Measurements from ENCODE around the gene OGFR.
A peak's percentile ranks its signal among the peaks of the same experiment; 100 is the strongest.

OGFR gene

DNA sequence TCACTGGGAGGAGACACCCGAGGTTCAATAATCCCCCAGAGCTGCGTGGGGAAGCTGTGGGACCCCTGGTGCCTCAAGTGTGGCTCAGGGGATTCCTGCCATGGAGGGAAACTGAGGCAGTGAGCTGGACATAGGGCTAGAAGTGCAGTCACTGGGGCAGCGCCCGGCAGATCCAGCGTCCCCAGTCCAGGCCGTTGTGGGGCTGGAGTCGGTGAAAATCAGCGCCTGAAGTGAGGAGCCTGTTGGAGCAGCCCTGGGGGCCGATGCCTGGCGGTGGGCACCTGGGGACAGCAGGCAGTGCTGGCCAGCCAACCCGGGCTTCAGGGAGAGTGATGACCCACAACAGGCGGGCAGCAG, 10.1 kb downstream of the OGFR start:
- Histone ChIP-seq H3K4me3 (ENCODE audit: insufficient read depth, low read depth, low read length, poor library complexity, severe bottlenecking) (no peak overlapping the region), H3K36me3 (ENCODE audit: control insufficient read depth, insufficient read depth, low read length) (peaks cover 34% of the 10 kb centered on the region), H3K9me3 (ENCODE audit: control insufficient read depth, low read length) (no peaks in the 10 kb centered on the region), H3K4me1 (ENCODE audit: control insufficient read depth, insufficient read depth, low read length, poor library complexity, severe bottlenecking) (peaks cover 14% of the 10 kb centered on the region), H3K27me3 (replicated peaks; ENCODE audit: control insufficient read depth, insufficient read depth, low read length, poor library complexity, severe bottlenecking) (peaks cover 32% of the 10 kb centered on the region), H3K27ac (ENCODE audit: insufficient read depth, low read length, poor library complexity, severe bottlenecking) (no peak overlapping the region)
- no peak for DNase-seq

GRCh38 chr20:62815066-62815991, 10.7 kb downstream of the OGFR start:
- H3K4me1 ChIP-seq (ENCODE audit: control insufficient read depth, insufficient read depth, low read length, poor library complexity, severe bottlenecking): peaks cover 14% of the 10 kb centered on the region
- H3K9me3 ChIP-seq (ENCODE audit: control insufficient read depth, low read length): no peaks in the 10 kb centered on the region
- H3K4me3 ChIP-seq (ENCODE audit: insufficient read depth, low read depth, low read length, poor library complexity, severe bottlenecking): no peak overlapping the region
- no peak for DNase-seq
- no peak overlapping the region for H3K27ac ChIP-seq (ENCODE audit: insufficient read depth, low read length, poor library complexity, severe bottlenecking)
- H3K27me3 ChIP-seq (replicated peaks; ENCODE audit: control insufficient read depth, insufficient read depth, low read length, poor library complexity, severe bottlenecking): peaks cover 32% of the 10 kb centered on the region
- H3K36me3 ChIP-seq (ENCODE audit: control insufficient read depth, insufficient read depth, low read length): peaks cover 27% of the 10 kb centered on the region

DNA sequence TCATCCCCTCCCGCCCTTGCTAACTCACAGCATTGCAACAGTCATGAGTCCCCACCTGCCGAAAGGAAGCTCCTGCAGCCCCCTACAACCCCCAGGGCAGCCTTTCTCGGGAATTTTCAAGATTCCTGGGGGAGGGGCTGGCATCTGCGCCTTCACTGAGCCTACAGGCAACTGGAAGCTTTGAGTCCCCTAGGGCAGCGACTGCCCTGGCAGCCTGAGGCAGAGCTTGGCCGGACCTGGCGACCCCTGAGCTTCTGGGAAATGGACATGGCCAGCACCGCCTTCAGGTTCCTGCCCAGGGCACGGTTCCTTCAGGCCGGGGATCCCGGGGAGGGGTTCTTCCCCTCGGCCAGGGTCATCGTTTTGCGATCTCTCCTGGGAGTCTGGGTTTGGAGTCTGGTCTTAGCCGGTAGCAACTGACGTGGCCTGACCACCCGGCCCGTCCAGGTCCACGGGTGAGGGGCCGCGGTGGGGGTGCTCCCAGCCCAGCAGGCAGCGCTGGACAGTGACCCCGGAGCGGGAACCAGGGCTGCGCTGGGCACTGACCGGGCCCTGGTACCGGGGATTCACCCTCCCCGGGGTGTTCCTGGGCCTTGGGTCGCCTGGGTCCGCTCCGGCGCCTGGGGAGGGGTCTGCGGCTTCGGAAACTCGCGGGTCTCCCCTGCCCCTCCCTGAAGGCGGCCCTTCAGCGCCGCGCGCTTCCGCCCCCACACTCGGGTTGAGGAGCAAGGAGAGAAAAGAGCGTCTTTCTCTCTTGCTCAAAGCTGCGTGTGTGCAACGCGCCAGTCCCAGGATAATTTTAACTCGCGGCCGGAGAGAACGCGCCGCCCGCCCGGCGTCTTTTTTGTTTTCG, 11.6 kb downstream of the OGFR start:
- H3K27ac ChIP-seq (ENCODE audit: insufficient read depth, low read length, poor library complexity, severe bottlenecking): no peak overlapping the region
- H3K4me3 ChIP-seq (ENCODE audit: insufficient read depth, low read depth, low read length, poor library complexity, severe bottlenecking): peak overlapping the region; percentile 35
- H3K36me3 ChIP-seq (ENCODE audit: control insufficient read depth, insufficient read depth, low read length): peaks cover 18% of the 10 kb centered on the region
- DNase-seq: no peak
- no peaks in the 10 kb centered on the region for H3K9me3 ChIP-seq (ENCODE audit: control insufficient read depth, low read length)
- H3K27me3 ChIP-seq (replicated peaks; ENCODE audit: control insufficient read depth, insufficient read depth, low read length, poor library complexity, severe bottlenecking): peaks cover 32% of the 10 kb centered on the region
- peaks cover 14% of the 10 kb centered on the region for H3K4me1 ChIP-seq (ENCODE audit: control insufficient read depth, insufficient read depth, low read length, poor library complexity, severe bottlenecking)

GRCh38 chr20:62816884-62817873, 12.5 kb downstream of the OGFR start, which contains the start of gene COL9A3:
Gene COL9A3, plus strand, starts transcription at chr20:62817050. Its CDS starts 15 bp downstream, at chr20:62817065.
- Histone ChIP-seq H3K9me3 (ENCODE audit: control insufficient read depth, low read length) (no peaks in the 10 kb centered on the region), H3K4me3 (ENCODE audit: insufficient read depth, low read depth, low read length, poor library complexity, severe bottlenecking) (peak within 1 kb of the TSS; percentile 35), H3K27me3 (replicated peaks; ENCODE audit: control insufficient read depth, insufficient read depth, low read length, poor library complexity, severe bottlenecking) (peaks cover 32% of the 10 kb centered on the region), H3K27ac (ENCODE audit: insufficient read depth, low read length, poor library complexity, severe bottlenecking) (no peak within 1 kb of the TSS), H3K36me3 (ENCODE audit: control insufficient read depth, insufficient read depth, low read length) (peaks cover 9% of the 10 kb centered on the region), H3K4me1 (ENCODE audit: control insufficient read depth, insufficient read depth, low read length, poor library complexity, severe bottlenecking) (peaks cover 14% of the 10 kb centered on the region)
- DNase-seq: no peak

DNA sequence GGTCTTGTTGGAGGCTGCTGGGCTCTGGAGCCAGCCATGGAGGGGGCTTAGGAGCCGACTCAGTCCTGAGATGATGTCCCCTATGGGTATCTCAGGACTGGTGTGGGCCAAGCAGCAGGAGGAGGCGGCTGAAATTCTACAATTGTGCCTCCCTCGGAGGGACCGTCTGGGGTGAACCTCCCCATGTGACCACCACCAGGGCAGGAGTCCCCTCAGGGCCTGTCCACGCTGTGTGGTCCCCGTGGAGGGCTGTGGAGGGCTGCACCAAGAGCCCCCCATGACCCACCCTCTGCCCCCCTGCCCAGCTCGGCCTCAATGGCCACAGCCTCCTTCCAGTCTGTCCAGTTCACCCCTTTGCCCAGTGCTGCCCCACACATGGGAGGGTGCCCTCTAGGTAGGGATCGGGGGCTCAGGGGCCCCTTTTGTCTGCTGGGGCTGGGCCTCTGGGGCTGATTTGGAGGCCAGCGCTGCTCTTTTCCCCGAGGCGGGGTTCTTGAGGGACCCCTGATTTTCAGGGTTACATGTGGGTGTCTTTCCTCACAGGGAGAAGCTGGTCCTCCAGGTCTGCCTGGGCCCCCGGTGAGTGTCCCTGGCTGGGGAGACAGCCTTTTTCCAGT, 13.4 kb downstream of the OGFR start:
- Histone ChIP-seq H3K36me3 (ENCODE audit: control insufficient read depth, insufficient read depth, low read length) (no peaks in the 10 kb centered on the region), H3K27me3 (replicated peaks; ENCODE audit: control insufficient read depth, insufficient read depth, low read length, poor library complexity, severe bottlenecking) (peaks cover 32% of the 10 kb centered on the region)

GRCh38 chr20:62818592-62819493, 14.2 kb downstream of the OGFR start:
- Histone ChIP-seq H3K27me3 (replicated peaks; ENCODE audit: control insufficient read depth, insufficient read depth, low read length, poor library complexity, severe bottlenecking) (peaks cover 32% of the 10 kb centered on the region), H3K4me3 (ENCODE audit: insufficient read depth, low read depth, low read length, poor library complexity, severe bottlenecking) (no peak overlapping the region), H3K36me3 (ENCODE audit: control insufficient read depth, insufficient read depth, low read length) (no peaks in the 10 kb centered on the region), H3K4me1 (ENCODE audit: control insufficient read depth, insufficient read depth, low read length, poor library complexity, severe bottlenecking) (peaks cover 14% of the 10 kb centered on the region), H3K27ac (ENCODE audit: insufficient read depth, low read length, poor library complexity, severe bottlenecking) (no peak overlapping the region), H3K9me3 (ENCODE audit: control insufficient read depth, low read length) (no peaks in the 10 kb centered on the region)
- DNase-seq: no peak

More for the DNA sequence above, 13.4 kb downstream of the OGFR start:
- peaks cover 14% of the 10 kb centered on the region for H3K4me1 ChIP-seq (ENCODE audit: control insufficient read depth, insufficient read depth, low read length, poor library complexity, severe bottlenecking)
- no peak overlapping the region for H3K4me3 ChIP-seq (ENCODE audit: insufficient read depth, low read depth, low read length, poor library complexity, severe bottlenecking)
- no peak for DNase-seq
- H3K9me3 ChIP-seq (ENCODE audit: control insufficient read depth, low read length): no peaks in the 10 kb centered on the region
- no peak overlapping the region for H3K27ac ChIP-seq (ENCODE audit: insufficient read depth, low read length, poor library complexity, severe bottlenecking)

- DNase-seq: no peak
- H3K4me3 ChIP-seq (ENCODE audit: insufficient read depth, low read depth, low read length, poor library complexity, severe bottlenecking): no peak overlapping the region
- no peaks in the 10 kb centered on the region for H3K9me3 ChIP-seq (ENCODE audit: control insufficient read depth, low read length)
- peaks cover 32% of the 10 kb centered on the region for H3K27me3 ChIP-seq (replicated peaks; ENCODE audit: control insufficient read depth, insufficient read depth, low read length, poor library complexity, severe bottlenecking)
- H3K4me1 ChIP-seq (ENCODE audit: control insufficient read depth, insufficient read depth, low read length, poor library complexity, severe bottlenecking): peaks cover 22% of the 10 kb centered on the region
- no peak overlapping the region for H3K27ac ChIP-seq (ENCODE audit: insufficient read depth, low read length, poor library complexity, severe bottlenecking)
- no peaks in the 10 kb centered on the region for H3K36me3 ChIP-seq (ENCODE audit: control insufficient read depth, insufficient read depth, low read length)
Measured at GRCh38 chr20:62819494-62820174, 15.0 kb downstream of the OGFR start.

- Histone ChIP-seq H3K4me3 (ENCODE audit: insufficient read depth, low read depth, low read length, poor library complexity, severe bottlenecking) (no peak overlapping the region), H3K9me3 (ENCODE audit: control insufficient read depth, low read length) (no peaks in the 10 kb centered on the region), H3K27me3 (replicated peaks; ENCODE audit: control insufficient read depth, insufficient read depth, low read length, poor library complexity, severe bottlenecking) (peaks cover 31% of the 10 kb centered on the region), H3K27ac (ENCODE audit: insufficient read depth, low read length, poor library complexity, severe bottlenecking) (no peak overlapping the region), H3K36me3 (ENCODE audit: control insufficient read depth, insufficient read depth, low read length) (no peaks in the 10 kb centered on the region), H3K4me1 (ENCODE audit: control insufficient read depth, insufficient read depth, low read length, poor library complexity, severe bottlenecking) (peaks cover 26% of the 10 kb centered on the region)
- DNase-seq: no peak
Measured at GRCh38 chr20:62820208-62820961, 15.8 kb downstream of the OGFR start.
